HEK293 (cell line): ENCODE results near the gene NPIPA5.
"Not testable (repeated sequence)": the region's sequence is repeated elsewhere in the genome, so short reads cannot be mapped to it uniquely, and the experiment has no call there.

Experiments used
- CTCF ChIP-seq: fragments of 450-650 bp; formaldehyde crosslinking; IDR thresholded peaks from 2 replicates; pipeline ENCODE4 v1.5.1; 2016; ENCODE audit warnings: missing biosample characterization, missing genetic modification characterization
- GLIS1 ChIP-seq: fragments of 450-650 bp; formaldehyde crosslinking; IDR thresholded peaks from 2 replicates; pipeline ENCODE4 v1.5.1; 2016; ENCODE audit warnings: missing biosample characterization, missing genetic modification characterization
- KLF16 ChIP-seq: fragments of 450-650 bp; formaldehyde crosslinking; IDR thresholded peaks from 2 replicates; pipeline ENCODE4 v1.5.1; 2017; ENCODE audit warnings: missing biosample characterization, missing genetic modification characterization
- SCRT2 ChIP-seq: fragments of 450-650 bp; formaldehyde crosslinking; IDR thresholded peaks from 2 replicates; pipeline ENCODE4 v1.5.1; 2016; ENCODE audit warnings: missing biosample characterization, missing genetic modification characterization
- SETDB1 ChIP-seq: IDR thresholded peaks from one replicate; pipeline ENCODE4 v1.6.1; 2017; ENCODE audit warnings: mild to moderate bottlenecking, low read length, moderate library complexity, mixed read lengths; ENCODE audit not compliant: insufficient read length
- ZBTB8A ChIP-seq: fragments of 450-650 bp; formaldehyde crosslinking; IDR thresholded peaks from 2 replicates; pipeline ENCODE4 v1.5.1; 2016; ENCODE audit warnings: missing biosample characterization, missing genetic modification characterization
- ZNF138 ChIP-seq: fragments of 450-650 bp; formaldehyde crosslinking; IDR thresholded peaks from 2 replicates; pipeline ENCODE4 v1.5.1; 2016; ENCODE audit warnings: missing biosample characterization, missing genetic modification characterization, borderline replicate concordance
- ZNF157 ChIP-seq: fragments of 450-650 bp; formaldehyde crosslinking; IDR thresholded peaks from 2 replicates; pipeline ENCODE4 v1.5.1; 2016; ENCODE audit warnings: missing biosample characterization, missing genetic modification characterization
- ZNF416 ChIP-seq: fragments of 450-650 bp; formaldehyde crosslinking; IDR thresholded peaks from 2 replicates; pipeline ENCODE4 v1.5.1; 2016; ENCODE audit warnings: missing biosample characterization, missing genetic modification characterization
- ZNF501 ChIP-seq: fragments of 450-650 bp; formaldehyde crosslinking; IDR thresholded peaks from 2 replicates; pipeline ENCODE4 v1.5.1; 2016; ENCODE audit warnings: missing biosample characterization, missing genetic modification characterization
- ZNF555 ChIP-seq: fragments of 450-650 bp; formaldehyde crosslinking; conservative IDR thresholded peaks from 2 replicates; pipeline ENCODE4 v1.5.1; 2017; ENCODE audit warnings: missing biosample characterization, mild to moderate bottlenecking, missing genetic modification characterization, inconsistent platforms
- ZNF664 ChIP-seq: fragments of 450-650 bp; formaldehyde crosslinking; IDR thresholded peaks from 2 replicates; pipeline ENCODE4 v1.5.1; 2016; ENCODE audit warnings: missing biosample characterization, missing genetic modification characterization
- ZNF776 ChIP-seq: fragments of 450-650 bp; formaldehyde crosslinking; IDR thresholded peaks from 2 replicates; pipeline ENCODE4 v1.5.0; 2017; ENCODE audit warnings: missing biosample characterization, missing genetic modification characterization, borderline replicate concordance
- ZNF785 ChIP-seq: fragments of 450-650 bp; formaldehyde crosslinking; IDR thresholded peaks from 2 replicates; pipeline ENCODE4 v1.5.1; 2016; ENCODE audit warnings: missing biosample characterization, missing genetic modification characterization

GRCh38 chr16:15396509-15396829, 18.4 kb upstream of the NPIPA5 start:
- TF ChIP-seq ZNF555 (tag by site-specific recombination); ZBTB8A; SETDB1; KLF16 (tag by site-specific recombination); SCRT2 (tag by site-specific recombination); ZNF776 (tag by site-specific recombination); ZNF416 (tag by site-specific recombination); GLIS1 (tag by site-specific recombination); CTCF (tag by site-specific recombination); ZNF157 (tag by site-specific recombination); ZNF664; ZNF501 (tag by site-specific recombination); ZNF785 (tag by site-specific recombination); ZNF138: not testable (repeated sequence)
